HG03457 (cell line): ENCODE results near the gene PRR5.
A peak's percentile ranks its signal among the peaks of the same experiment; 100 is the strongest.

Experiments used
- ATAC-seq: cut with Tn5 transposase; IDR thresholded peaks from one replicate; pipeline ENCODE4 v1.9.1; 2021; ENCODE audit warnings: moderate number of reproducible peaks; ENCODE audit not compliant: unreplicated experiment

Gene PRR5

DNA sequence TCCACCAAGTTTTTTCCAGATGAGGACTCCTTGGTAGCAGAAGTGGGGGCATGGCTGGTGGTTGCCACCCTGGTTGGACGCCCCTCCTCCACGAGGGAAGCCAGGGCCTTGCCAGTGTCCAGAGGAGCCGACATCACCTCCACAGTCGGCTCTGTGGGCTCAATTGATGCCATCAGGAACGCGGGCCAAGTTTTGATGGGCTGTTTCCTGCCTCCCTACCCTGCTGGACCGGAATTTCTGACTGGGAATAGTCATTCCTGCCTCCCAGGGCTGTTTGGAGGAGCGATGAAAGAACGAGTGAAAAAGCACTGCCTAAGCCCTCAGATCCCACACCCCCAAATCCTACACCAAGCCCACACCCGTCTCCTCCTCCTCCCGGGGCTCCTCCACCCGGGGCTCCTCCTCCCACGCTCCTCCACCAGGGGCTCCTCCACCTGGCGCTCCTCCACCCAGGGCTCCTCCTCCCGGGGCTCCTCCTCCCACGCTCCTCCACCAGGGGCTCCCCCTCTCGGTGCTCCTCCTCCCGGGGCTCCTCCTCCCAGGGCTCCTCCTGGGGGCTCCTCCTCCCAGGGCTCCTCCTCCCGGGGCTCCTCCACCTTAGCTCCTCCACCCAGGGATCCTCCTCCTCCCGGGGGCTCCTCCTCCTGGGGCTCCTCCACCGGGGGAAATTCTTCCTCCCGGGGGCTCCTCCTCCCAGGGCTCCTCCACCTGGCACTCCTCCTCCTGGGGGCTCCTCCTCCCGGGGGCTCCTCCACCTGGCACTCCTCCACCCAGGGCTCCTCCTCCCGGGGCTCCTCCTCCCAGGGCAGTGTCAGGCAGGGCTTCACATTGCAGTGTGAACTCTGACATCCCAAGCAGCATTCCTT, 10.0 kb upstream of the PRR5 start:
- ATAC-seq, result no peak

DNA sequence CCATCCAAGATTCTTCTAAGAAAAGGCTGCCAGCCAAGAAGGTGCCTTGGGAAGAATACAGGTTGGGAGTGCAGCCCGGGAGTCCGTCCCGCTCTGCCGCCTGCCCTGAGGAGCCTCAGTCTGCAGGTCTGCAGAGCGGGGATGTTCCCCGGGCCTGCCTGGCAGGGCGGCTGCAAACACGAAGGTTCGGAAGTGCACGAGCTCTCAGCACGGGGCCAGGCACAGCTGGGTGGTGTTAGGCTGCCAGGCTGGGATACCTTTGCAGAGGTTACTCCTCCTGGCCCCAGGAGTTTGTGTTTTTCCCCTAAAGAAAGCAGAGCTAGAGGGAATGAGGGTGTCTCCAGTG, 9.4 kb upstream of the PRR5 start:
- no peak for ATAC-seq

DNA sequence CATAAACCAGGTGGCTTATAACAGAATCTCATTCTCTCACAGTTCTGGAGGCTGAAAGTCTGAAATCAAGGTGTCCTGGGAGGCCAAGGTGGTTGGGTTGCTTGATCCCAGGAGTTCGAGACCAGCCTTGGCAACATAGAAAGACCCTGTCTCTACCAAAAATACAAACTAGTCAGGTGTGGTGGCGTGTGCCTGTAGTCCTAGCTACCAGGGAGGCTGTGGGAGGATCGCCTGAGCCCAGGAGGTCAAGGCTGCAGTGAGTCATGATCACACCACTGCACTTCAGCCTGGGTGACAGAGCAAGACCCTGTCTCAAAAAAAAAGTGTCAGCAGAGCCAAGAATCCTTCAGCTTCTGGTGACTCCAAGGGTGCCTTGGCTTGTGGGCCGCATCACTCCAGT, 8.9 kb upstream of the PRR5 start:
- no peak for ATAC-seq

DNA sequence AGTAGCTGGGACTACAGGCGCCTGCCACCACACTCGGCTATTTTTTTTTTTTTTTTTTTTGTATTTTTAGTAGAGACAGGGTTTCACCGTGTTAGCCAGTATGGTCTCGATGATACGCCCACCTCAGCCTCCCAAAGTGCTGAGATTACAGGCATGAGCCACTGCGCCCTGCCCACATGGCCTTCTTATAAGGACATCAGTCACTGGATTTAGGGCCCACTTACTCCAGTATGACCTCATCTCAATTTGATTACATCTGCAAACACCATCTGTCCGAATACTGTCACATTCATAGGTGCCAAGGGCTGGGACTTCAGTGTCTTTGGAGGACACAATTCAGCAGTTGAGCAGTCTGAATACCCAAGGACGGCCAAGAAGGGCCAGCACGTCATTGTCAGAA, 8.2 kb upstream of the PRR5 start:
- no peak for ATAC-seq

DNA sequence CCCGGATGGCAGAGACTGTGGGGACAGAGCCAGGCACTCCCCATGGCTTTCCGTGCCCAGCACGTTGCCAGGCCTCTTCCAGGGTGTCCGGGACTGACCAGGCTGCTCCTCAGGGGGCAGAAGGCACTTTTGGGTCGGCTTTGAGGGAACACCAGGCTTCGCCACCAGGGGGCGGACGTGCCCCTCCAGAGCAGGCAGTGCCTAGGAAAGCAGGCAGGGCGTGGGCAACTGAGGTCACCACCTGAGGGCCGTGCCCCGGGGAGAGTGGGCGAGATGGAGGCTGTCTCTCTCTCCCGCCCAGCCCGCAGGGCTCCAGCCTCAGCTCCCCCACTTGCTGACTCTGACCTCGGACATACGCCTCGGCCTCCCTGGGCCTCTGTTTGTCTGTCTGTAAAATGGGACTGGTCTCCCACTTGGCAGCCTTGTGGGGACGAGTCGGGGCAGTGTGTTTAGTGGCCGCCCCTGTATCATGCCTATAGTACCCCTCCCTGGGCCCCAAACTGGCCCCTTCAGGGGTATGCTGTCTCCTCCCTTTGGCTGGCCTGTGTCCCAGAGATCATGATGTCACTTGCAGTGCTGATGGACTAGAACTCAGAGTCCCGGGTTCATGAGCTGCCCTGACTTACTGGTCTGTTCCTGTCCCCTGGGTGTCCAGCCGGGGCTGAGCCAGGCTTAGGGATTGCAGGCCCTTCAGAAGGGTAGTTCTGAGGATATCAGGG, 4.4 kb upstream of the PRR5 start:
- ATAC-seq, result no peak

DNA sequence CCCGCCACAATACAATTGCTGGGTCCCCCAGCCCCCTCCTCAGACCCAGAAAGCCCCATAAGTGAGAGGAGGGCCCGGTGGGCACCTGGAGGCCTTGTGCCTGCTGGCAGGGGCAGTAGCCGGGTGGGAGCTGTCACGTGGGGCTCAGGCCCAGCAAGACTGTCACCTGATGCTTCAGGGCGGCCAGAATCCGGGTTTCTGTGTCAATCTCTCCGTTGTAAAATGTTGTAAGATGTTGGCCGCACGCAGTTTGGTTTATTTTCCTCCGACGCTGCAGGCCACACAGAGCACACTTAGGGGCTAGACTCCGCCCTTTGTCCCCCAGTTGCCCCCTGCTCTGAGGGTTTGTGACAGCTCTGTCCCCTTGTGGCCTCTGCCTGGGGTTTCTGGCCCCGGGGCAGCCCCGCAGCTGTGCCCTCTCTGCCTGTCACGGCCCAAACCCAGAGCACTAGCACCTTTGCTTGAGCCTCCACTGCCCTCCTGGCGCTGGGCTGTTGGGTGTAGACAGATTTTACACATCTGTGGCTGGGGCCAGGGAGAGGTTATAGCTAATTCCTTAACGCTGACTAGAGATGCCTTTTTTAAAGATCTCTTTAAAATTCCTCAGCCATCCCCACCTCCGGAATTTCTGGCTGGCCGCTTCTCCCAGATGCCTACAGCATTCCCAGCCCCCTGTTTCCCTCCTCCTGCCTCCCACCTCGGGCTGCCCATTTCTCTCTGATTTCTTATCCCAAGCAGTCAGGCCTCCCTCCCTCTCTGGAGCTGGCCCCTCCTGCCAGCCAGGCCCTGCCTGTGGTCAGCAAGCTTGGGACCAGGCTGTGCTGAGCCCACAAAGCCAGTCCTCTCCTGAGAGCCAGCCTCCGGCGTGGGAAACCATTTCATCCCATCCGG, 3.2 kb upstream of the PRR5 start:
- no peak for ATAC-seq

DNA sequence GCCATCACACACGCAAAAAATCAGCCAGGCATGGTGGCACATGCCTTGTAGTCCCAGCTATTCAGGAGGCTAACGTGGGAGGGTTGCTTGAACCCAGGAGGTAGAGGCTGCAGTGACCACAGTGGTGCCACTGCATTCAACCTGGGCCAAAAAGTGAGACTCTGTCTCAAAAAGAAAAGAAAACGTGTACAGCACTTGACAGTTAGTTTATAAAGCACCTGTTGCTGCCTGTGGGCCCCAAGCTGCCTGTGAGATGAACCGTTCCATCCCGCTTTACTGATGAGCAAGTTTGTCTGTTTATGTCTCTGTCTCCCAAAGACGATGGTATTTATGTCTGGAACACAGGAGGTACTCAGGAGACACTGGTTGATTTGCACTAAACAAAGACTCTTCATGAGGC, 1.5 kb upstream of the PRR5 start:
- ATAC-seq, result no peak

DNA sequence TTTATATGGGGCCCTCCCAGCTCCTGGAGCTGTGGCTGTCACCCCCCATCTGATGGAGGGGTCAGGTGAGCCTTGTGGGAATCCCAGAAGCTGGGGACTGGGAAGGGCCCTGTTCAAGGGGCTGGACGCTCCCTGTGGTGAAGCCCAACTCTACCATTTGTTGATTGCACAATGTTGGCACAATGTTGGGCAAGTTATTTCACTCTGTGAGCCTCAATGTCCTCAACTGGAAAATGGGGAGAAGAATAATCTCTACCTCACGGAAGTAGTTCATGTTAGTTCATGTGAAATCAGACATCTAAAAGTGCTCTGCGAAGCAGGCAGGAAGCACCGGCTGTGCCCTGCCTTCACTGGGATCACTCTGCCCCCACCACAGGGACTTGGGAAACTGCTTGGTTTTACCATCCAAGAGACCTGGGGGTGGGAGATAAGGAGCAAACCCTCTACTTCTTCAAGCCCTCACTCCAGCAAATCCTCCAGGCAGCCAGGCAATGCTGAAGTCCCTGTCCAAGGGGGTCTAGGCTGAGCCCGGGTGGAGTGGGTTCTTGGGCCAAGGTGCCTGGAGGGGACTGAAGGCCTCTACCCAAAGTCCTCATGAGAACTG, 715 bp upstream of the PRR5 start:
- ATAC-seq, result no peak

DNA sequence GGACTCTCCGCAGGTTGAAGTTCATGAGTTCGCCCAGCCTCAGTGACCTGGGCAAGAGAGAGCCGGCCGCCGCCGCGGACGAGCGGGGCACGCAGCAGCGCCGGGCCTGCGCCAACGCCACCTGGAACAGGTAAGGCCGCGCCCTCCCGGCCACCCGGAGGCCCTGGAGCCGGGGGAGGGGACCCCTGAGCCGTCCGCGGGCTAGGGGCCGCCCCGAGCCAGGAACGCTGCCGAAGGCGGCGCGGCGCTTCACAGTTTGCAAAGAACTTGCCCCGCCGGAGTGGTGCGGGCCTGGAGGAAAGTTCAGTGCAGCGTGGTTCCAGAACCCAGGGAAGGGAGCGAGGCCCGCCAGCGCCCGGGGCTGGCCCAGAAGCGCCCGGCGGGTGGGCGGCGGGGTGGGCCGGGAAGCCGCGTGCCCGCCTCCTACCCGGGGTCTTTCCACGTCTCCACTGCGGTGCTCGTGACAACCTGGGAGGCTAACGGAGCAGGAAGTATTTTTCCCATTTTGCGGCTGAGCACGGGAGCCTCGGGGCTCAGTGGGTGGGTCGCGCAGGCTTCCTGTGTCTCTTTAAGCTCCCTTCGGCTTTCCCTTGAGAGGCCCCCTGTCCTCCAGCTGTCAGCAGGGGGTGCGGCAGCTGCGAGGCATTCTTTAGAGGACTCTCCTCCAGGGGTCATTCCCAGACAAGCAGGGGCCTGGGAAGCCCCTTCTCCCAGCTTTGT, 635 bp downstream of the PRR5 start:
- ATAC-seq, result peak; percentile 23

DNA sequence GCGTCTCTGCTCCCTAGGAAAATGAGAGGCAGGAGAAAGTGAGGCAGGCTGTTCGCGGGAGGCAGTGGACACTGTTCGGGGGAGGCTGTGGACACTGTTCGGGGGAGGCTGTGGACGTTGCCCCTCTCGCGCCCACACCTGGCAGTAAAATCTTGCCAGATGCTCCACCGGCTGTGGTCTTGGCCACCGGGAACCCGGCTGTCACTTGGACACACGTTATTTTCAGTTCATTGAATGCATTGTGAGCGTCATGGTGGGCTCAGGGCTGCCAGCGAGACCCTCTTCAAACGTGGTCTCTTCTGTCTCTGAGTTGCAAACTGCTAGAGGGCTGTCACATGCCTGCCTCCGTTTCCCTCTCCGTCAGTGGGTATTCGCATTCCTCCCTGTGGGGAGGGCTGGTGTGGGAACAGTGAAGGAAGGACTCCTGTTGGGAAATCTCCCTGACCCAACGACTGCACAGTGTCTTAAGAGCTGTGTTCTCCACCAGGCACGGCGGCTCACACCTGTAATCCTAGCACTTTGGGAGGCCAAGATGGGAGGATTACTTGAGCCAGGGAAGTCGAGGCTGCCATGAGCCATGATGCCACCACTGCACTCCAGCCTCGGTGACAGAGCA, 1.4 kb downstream of the PRR5 start:
- ATAC-seq, result no peak

DNA sequence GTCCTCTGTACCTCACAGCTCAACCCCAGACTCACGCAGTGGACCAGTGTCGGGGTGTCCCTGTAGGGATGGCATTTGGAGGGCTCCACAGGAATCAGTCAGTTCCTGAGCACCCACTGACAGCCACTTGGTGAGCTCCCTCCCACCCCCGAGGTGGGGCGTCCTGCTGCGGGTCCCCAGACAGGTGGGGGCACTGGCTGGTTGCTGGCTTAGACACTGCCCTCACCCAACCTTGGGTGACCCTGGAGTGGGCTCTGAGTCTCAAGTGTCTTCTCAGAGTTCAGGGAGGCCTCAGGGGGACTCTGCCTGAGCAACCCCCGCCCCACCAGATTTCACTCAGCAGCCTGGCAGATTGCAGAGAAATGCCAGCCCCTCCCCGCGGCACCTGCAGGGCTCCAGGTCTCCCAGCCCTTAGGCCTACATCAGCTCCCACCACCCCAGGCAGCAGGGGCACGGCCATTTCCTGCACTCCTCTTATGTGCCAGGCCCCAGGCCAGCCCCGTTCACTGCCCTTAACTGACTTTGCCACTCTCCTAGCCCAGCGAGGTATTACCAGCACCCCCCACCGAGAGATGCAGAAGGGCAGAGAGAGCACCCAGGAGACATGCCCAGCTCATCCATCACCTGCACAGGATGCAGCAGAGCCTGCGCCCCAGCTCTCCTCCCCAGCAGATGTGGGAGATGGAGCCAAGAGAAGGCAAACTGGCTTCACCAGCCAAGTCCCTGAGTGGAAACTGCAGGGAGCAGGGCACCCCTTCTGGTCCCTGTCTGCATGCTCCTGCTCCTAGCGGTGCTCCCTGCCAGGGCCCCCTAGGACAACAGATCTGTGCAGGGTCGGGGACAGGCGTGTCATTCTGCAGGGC, 2.4 kb downstream of the PRR5 start:
- ATAC-seq, result no peak

DNA sequence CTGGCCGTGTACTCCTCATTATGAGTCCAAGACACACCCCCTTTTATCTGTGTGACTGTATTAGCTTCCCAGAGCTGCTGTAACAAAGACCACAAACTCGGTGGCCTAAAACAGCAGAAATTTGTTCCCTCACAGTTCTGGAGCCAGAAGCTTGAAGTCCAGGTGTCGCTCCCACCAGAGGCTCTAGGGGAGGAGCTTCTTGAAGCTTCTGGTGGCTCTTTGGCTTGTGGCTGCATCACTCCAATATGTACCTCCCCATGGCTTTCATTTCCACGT, 3.0 kb downstream of the PRR5 start:
- no peak for ATAC-seq

DNA sequence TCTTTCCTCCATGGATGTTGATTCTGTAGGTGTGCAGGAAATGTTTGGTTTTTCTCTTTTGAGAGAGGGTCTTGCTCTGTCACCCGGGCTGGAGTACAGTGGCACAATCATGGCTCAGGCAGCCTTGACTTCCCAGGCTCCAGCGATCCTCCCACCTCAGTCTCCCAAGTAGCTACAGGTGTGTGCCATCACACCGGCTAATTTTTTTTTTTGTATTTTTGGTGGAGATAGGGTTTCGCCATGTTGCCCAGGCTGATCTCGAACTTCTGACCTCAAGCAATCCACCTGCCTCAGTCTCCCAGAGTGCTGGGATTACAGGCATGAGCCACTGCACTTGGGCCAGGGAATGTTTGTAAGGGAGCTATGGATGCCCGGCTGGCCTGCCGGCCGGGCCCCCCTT, 4.5 kb downstream of the PRR5 start:
- ATAC-seq, result no peak

DNA sequence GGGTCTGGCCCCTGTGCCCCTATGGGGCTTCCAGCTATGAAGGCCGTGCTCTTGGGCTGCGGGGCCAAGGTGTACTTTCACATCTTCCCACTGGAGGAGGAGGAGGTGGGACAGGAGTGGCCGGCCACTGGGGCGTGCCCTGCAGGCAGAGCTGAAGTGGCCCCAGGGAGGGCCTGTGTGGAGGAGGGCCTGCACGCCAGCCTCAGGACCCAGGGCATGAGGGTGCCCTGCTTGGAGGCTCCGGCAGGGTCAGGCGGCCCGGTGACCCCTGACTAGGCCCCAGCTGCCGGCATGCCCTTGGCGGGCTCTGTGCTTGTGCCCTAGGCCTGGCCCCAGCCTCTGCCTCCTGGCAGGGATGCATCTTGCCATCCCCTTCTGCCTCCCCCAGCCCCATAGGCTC, 5.2 kb downstream of the PRR5 start:
- ATAC-seq, result no peak

DNA sequence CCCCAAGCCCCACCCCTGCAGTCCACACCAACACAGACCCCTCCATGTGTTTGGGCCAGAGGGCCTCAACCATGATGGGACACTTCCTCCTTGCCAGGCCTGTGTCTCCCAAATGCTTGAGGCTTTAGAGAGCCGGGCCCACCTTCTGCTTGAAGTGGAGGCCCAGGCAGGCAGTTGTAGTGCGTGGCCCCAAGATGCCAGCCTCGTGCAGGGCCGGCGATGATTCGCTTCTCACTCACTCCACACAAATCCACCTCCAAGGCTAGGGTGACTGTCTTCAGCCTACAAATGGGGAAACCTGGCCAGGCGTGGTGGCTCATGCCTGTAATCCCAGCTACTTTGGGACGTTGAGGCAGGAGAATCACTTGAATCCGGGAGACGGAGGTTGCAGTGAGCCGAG, 5.7 kb downstream of the PRR5 start:
- ATAC-seq, result no peak

DNA sequence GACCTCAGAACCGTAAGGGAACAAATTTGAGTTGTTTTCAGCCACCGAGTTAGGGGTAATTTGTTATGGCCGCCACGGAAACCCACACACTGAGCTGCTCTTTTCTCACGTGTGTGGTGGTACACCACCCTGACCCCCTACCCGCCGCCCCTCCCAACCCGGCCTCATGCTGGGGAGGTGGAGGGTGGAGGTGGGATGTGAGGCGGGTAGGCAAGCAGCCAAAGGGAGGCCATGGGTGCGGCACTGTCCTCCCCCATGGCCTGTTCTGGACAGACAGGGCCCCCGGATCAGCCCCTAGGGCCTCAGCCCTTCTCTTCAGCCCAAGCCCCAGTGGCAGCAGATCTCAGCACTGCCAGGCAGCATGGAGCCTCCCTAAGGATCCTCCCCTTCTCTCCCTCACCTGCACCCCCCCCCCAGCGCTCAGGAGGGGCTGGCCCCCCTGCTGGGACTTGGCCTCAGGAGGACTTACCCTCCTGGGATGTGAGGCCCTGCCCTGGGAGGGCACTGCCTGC, 7.9 kb downstream of the PRR5 start:
- ATAC-seq, result no peak

DNA sequence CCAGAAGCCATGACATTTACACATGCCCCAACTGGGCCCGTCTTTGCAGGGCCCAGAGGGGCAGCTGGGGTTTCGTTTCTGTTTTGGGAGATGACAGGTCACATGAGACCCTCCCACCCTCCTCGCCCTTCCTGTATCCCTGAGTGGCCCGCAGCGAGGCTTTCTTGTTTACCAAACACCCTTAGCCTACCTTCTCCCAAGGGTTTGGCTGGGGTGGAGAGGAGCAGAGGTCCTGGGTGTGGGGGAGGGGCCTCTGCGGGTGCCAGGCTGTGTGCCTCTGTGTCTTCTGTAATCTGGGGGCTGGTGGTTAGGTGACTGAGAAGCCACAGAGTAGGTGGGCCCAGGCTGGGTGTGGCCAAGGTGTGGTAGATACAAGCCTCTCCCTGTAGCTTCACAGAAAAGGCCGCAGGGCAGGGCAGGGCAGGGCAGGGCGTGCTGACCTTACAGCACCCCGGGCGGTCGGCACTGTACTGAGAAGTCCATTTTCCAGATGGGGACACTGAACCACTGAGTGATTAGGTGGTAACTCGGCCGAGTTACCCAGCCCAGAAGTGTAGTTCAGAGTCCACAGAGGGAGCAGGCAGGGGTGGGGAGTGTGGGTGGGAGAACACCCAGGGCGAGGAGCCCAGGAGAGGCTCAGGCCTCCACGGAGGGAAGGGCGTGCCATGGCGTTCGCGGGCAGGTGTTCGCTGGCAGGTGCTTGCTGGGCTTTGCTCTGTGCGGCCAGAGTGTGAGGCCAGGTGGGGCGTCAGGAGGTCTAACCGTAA, 8.7 kb downstream of the PRR5 start:
- ATAC-seq, result no peak

DNA sequence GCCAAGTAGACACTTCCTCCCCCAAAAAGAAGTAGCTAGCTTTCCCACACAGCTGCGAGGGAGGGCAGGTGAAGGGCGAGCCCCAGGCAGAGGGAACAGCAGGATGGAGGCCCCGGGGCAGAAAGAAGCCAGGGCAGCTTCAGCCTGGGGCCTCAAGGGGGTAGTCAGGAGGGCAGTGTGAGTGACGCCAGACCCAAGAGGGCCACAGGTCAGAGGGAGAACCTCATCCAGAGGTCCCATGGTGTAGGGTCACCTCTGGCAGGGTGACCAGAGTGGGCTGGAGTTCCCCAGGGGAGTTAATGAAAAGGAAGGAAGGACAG, 9.2 kb downstream of the PRR5 start:
- no peak for ATAC-seq
